ENCODE data around the gene RPL37. TPM values are rescaled to one million over a fixed set of nuclear protein-coding genes. Genes with fewer than 3 reads are reported as not detected.

Gene RPL37
- total RNA-seq, 4 donors from 2014 or later: 119 to 984 (median 276) TPM

GRCh38 chr5:40813698-40814281 is 21.2 kb downstream of the RPL37 start:
- TF ChIP-seq POLR2AphosphoS5 (IDR thresholded peaks at IDR 0.05): no peak
- TF ChIP-seq EP300 (IDR thresholded peaks at IDR 0.05): no peak
- TF ChIP-seq POLR2A (IDR thresholded peaks at IDR 0.05; ENCODE audit: low read depth): no peak
- TF ChIP-seq, protein P1, sequence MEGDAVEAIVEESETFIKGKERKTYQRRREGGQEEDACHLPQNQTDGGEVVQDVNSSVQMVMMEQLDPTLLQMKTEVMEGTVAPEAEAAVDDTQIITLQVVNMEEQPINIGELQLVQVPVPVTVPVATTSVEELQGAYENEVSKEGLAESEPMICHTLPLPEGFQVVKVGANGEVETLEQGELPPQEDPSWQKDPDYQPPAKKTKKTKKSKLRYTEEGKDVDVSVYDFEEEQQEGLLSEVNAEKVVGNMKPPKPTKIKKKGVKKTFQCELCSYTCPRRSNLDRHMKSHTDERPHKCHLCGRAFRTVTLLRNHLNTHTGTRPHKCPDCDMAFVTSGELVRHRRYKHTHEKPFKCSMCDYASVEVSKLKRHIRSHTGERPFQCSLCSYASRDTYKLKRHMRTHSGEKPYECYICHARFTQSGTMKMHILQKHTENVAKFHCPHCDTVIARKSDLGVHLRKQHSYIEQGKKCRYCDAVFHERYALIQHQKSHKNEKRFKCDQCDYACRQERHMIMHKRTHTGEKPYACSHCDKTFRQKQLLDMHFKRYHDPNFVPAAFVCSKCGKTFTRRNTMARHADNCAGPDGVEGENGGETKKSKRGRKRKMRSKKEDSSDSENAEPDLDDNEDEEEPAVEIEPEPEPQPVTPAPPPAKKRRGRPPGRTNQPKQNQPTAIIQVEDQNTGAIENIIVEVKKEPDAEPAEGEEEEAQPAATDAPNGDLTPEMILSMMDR (IDR thresholded peaks at IDR 0.05): no peak
- Histone ChIP-seq H3K4me3 (no peak overlapping the region), H3K27ac (replicated peaks in 1 of 4) (no peak overlapping the region), H3K27me3 (no peaks in the 10 kb centered on the region), H3K4me1 (no peaks in the 10 kb centered on the region), H3K9me3 (no peaks in the 10 kb centered on the region), H3K36me3 (no peaks in the 10 kb centered on the region)
- no peak for DNase-seq (ENCODE audit: extremely low spot score)
- intact Hi-C loops (cut with DNase I): no loop called here
- WGBS: 86% methylated on average over 2 of the region's 2 CpGs

- WGBS: 6% methylated on average over 1 of the region's 1 CpG
- Histone ChIP-seq H3K9me3 (no peaks in the 10 kb centered on the region), H3K4me1 (no peaks in the 10 kb centered on the region), H3K36me3 (no peaks in the 10 kb centered on the region), H3K27me3 (no peaks in the 10 kb centered on the region), H3K27ac (replicated peaks in 1 of 4) (no peak overlapping the region), H3K4me3 (no peak overlapping the region)
- intact Hi-C loops (cut with DNase I): no loop called here
- TF ChIP-seq EP300 (IDR thresholded peaks at IDR 0.05): no peak
- TF ChIP-seq POLR2AphosphoS5 (IDR thresholded peaks at IDR 0.05): no peak
- TF ChIP-seq, protein P1 (IDR thresholded peaks at IDR 0.05): no peak
- TF ChIP-seq POLR2A (IDR thresholded peaks at IDR 0.05; ENCODE audit: low read depth): no peak
- no peak for DNase-seq (ENCODE audit: extremely low spot score)
These were observed 22.9 kb downstream of the RPL37 start for GRCh38 chr5:40812125-40812524.

- Histone ChIP-seq H3K27me3 (no peaks in the 10 kb centered on the region), H3K36me3 (no peaks in the 10 kb centered on the region), H3K4me1 (peaks cover 0 to 17% (median 14%) of the 10 kb centered on the region in 4 donors), H3K4me3 (no peak overlapping the region), H3K27ac (replicated peaks in 1 of 4) (no peak overlapping the region), H3K9me3 (no peaks in the 10 kb centered on the region)
- DNase-seq (ENCODE audit: extremely low spot score): no peak
- 90% methylated on average over 8 of the region's 8 CpGs for WGBS
- intact Hi-C loops (cut with DNase I): no loop called here
- no peak for TF ChIP-seq POLR2AphosphoS5 (IDR thresholded peaks at IDR 0.05)
- TF ChIP-seq, protein P1 (IDR thresholded peaks at IDR 0.05): no peak
These were observed 33.1 kb downstream of the RPL37 start for GRCh38 chr5:40801771-40802562.

- WGBS: 3% methylated on average over 1 of the region's 1 CpG
- no peaks in the 10 kb centered on the region for H3K27me3 ChIP-seq
- intact Hi-C loops (cut with DNase I): no loop called here
- TF ChIP-seq, protein P1 (IDR thresholded peaks at IDR 0.05): no peak
- TF ChIP-seq POLR2AphosphoS5 (IDR thresholded peaks at IDR 0.05) (no peak), POLR2A (IDR thresholded peaks at IDR 0.05; ENCODE audit: low read depth) (no peak), EP300 (IDR thresholded peaks at IDR 0.05) (no peak)
- peak overlapping the region in 3 of 4 donors; percentile 96 to 99 (median 99) for H3K4me3 ChIP-seq
- DNase-seq (ENCODE audit: extremely low spot score): no peak
- H3K9me3 ChIP-seq: no peaks in the 10 kb centered on the region
- H3K27ac ChIP-seq (replicated peaks in 1 of 4): peak overlapping the region; percentile 94 to 99 (median 97)
- H3K4me1 ChIP-seq: peaks cover 6 to 35% (median 33%) of the 10 kb centered on the region in 4 donors
- H3K36me3 ChIP-seq: no peaks in the 10 kb centered on the region
These were observed 35.8 kb downstream of the RPL37 start for GRCh38 chr5:40799258-40799657.
